ENCODE measurements around the gene ALG11.

DNA sequence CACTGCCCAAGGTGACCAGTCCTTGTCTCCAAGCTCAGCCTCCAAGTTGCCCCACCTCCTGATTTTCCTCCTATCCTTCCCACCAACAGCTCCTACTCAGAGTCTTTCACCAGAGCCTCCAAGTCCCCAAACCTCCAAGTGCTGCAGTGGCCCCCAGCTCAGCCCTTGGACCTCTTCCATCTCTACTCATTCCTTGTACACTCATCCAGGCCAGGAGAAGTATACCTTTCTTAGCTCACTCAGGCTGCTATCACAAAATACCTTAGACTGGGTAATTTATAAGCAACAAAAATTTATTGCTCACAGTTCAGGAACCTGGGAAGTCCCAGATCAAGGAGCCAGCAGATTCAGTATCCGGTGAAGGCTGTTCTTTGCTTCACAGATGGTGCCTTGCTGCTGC, 12.3 kb upstream of the ALG11 start:
- TF ChIP-seq, protein P1, sequence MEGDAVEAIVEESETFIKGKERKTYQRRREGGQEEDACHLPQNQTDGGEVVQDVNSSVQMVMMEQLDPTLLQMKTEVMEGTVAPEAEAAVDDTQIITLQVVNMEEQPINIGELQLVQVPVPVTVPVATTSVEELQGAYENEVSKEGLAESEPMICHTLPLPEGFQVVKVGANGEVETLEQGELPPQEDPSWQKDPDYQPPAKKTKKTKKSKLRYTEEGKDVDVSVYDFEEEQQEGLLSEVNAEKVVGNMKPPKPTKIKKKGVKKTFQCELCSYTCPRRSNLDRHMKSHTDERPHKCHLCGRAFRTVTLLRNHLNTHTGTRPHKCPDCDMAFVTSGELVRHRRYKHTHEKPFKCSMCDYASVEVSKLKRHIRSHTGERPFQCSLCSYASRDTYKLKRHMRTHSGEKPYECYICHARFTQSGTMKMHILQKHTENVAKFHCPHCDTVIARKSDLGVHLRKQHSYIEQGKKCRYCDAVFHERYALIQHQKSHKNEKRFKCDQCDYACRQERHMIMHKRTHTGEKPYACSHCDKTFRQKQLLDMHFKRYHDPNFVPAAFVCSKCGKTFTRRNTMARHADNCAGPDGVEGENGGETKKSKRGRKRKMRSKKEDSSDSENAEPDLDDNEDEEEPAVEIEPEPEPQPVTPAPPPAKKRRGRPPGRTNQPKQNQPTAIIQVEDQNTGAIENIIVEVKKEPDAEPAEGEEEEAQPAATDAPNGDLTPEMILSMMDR (conservative IDR thresholded peaks at IDR 0.05; ENCODE audit: low read depth, low read length) = no peak
- TF ChIP-seq EZH2 (IDR thresholded peaks at IDR 0.05; ENCODE audit: borderline replicate concordance, low read depth, low read length, poor library complexity, severe bottlenecking) = no peak

All from A673 (cell line).